Middle frontal gyrus (tissue), 1 donor: ENCODE data around the gene AKAP8L.

Experiments used
- DNase-seq: peaks from one replicate; pipeline ENCODE4 v3.0.0-alpha.2; 2015; ENCODE audit warnings: low spot score; ENCODE audit errors: extremely low spot score

The AKAP8L gene

GRCh38 chr19:15436012-15436825 lies 17.4 kb upstream of the AKAP8L start:
- DNase-seq, result no peak

GRCh38 chr19:15433519-15434069 lies 14.8 kb upstream of the AKAP8L start:
- no peak for DNase-seq

GRCh38 chr19:15432629-15433518 lies 14.1 kb upstream of the AKAP8L start:
- peak; percentile 72 for DNase-seq

GRCh38 chr19:15432018-15432494 lies 13.3 kb upstream of the AKAP8L start:
- DNase-seq, result no peak

- DNase-seq, result no peak
Observed at GRCh38 chr19:15431396-15432017, 12.7 kb upstream of the AKAP8L start.

- no peak for DNase-seq
Observed at GRCh38 chr19:15430526-15431120, 11.8 kb upstream of the AKAP8L start.

- DNase-seq, result no peak
Observed at GRCh38 chr19:15429825-15430467, 11.2 kb upstream of the AKAP8L start.

GRCh38 chr19:15428956-15429824 lies 10.4 kb upstream of the AKAP8L start:
- no peak for DNase-seq

GRCh38 chr19:15427991-15428471 lies 9.2 kb upstream of the AKAP8L start:
- no peak for DNase-seq

GRCh38 chr19:15427350-15427700 lies 8.5 kb upstream of the AKAP8L start:
- DNase-seq, result no peak

GRCh38 chr19:15426485-15427349 lies 7.9 kb upstream of the AKAP8L start:
- DNase-seq, result no peak

- DNase-seq, result no peak
Observed at GRCh38 chr19:15425321-15425950, 6.6 kb upstream of the AKAP8L start.

- no peak for DNase-seq
Observed at GRCh38 chr19:15424692-15425272, 6.0 kb upstream of the AKAP8L start.

- DNase-seq, result no peak
Observed at GRCh38 chr19:15424121-15424520, 5.3 kb upstream of the AKAP8L start.

- no peak for DNase-seq
Observed at GRCh38 chr19:15423130-15423529, 4.3 kb upstream of the AKAP8L start.

GRCh38 chr19:15422296-15423075 lies 3.7 kb upstream of the AKAP8L start:
- no peak for DNase-seq

- DNase-seq, result peak; percentile 69
Observed at GRCh38 chr19:15421721-15422260, 3.0 kb upstream of the AKAP8L start.
